ENCODE data around the gene SORCS2.

GRCh38 chr4:7561557-7561956 is 369.2 kb downstream of the SORCS2 start:
- TF ChIP-seq CTCF (IDR thresholded peaks at IDR 0.05) = no peak
- TF ChIP-seq POLR2A (IDR thresholded peaks at IDR 0.05) = no peak
